ENCODE data around the gene CRYBG3. TPM values are rescaled to one million over a fixed set of nuclear protein-coding genes. Genes with fewer than 3 reads are reported as not detected.
"Not testable (repeated sequence)": the region's sequence is repeated elsewhere in the genome, so short reads cannot be mapped to it uniquely, and the experiment has no call there.

Gene CRYBG3
- total RNA-seq, 4 donors from 2014 or later: 18.7 to 23.5 (median 21.1) TPM

DNA sequence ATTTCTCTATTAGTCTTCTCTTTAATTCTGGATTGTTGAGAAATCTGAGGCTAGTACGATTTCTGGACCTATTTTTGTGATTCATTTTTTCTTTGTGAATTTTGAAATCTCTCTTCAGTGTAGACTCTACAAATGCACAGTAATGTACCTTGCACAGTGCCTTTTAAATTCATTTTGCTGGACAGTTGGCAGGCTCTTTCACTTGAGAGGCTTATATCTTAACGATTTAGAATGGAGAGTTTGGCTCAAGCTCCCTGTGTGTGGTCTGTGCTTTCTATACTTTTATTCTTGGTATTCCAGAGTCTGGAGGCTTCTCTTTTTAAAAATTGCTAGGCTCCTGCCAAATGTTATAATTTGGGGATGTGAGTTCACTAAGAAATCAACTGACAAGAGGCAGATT, 8.8 kb downstream of the CRYBG3 start:
- Histone ChIP-seq H3K4me1 (peaks cover 11 to 30% (median 12%) of the 10 kb centered on the region in 4 donors), H3K27me3 (no peaks in the 10 kb centered on the region), H3K9me3 (no peaks in the 10 kb centered on the region), H3K4me3 (no peak overlapping the region), H3K36me3 (no peaks in the 10 kb centered on the region), H3K27ac (replicated peaks in 1 of 4) (no peak overlapping the region)
- WGBS: 46% methylated on average over 2 of the region's 2 CpGs
- DNase-seq (ENCODE audit: extremely low spot score): no peak
- TF ChIP-seq, protein P1, sequence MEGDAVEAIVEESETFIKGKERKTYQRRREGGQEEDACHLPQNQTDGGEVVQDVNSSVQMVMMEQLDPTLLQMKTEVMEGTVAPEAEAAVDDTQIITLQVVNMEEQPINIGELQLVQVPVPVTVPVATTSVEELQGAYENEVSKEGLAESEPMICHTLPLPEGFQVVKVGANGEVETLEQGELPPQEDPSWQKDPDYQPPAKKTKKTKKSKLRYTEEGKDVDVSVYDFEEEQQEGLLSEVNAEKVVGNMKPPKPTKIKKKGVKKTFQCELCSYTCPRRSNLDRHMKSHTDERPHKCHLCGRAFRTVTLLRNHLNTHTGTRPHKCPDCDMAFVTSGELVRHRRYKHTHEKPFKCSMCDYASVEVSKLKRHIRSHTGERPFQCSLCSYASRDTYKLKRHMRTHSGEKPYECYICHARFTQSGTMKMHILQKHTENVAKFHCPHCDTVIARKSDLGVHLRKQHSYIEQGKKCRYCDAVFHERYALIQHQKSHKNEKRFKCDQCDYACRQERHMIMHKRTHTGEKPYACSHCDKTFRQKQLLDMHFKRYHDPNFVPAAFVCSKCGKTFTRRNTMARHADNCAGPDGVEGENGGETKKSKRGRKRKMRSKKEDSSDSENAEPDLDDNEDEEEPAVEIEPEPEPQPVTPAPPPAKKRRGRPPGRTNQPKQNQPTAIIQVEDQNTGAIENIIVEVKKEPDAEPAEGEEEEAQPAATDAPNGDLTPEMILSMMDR (IDR thresholded peaks at IDR 0.05): no peak
- TF ChIP-seq POLR2A (IDR thresholded peaks at IDR 0.05; ENCODE audit: low read depth) (no peak), POLR2AphosphoS5 (IDR thresholded peaks at IDR 0.05) (no peak), EP300 (IDR thresholded peaks at IDR 0.05) (no peak)
- intact Hi-C loops (cut with DNase I): no loop called here

DNA sequence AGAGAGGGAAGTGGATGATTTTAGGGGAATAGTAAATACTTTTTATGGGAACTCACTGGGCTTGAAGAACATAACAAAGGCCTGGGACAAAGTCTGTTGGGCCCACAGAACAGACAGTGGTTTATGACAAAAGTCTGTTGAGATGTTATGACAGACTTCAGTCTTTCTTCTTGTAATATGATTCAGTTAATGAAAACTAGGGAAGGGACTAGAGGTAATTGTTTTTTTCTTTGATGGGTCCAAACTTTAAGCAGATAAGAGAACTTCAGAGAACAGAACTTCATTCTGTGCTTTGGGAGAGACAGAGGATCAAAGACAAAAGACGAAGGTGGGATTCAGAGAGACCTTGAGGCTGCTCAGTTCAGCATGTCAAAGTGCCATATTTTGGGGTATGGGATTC, 9.3 kb downstream of the CRYBG3 start:
- Histone ChIP-seq H3K9me3 (no peaks in the 10 kb centered on the region), H3K27me3 (no peaks in the 10 kb centered on the region), H3K4me1 (peaks cover 8 to 30% (median 12%) of the 10 kb centered on the region in 4 donors), H3K27ac (replicated peaks in 1 of 4) (no peak overlapping the region), H3K36me3 (no peaks in the 10 kb centered on the region), H3K4me3 (no peak overlapping the region)
- 100% methylated on average over 1 of the region's 1 CpG for WGBS
- no peak for DNase-seq (ENCODE audit: extremely low spot score)
- no peak for TF ChIP-seq EP300 (IDR thresholded peaks at IDR 0.05)
- TF ChIP-seq, protein P1 (IDR thresholded peaks at IDR 0.05): no peak
- TF ChIP-seq POLR2AphosphoS5 (IDR thresholded peaks at IDR 0.05): no peak
- no peak for TF ChIP-seq POLR2A (IDR thresholded peaks at IDR 0.05; ENCODE audit: low read depth)
- intact Hi-C loops (cut with DNase I): no loop called here

DNA sequence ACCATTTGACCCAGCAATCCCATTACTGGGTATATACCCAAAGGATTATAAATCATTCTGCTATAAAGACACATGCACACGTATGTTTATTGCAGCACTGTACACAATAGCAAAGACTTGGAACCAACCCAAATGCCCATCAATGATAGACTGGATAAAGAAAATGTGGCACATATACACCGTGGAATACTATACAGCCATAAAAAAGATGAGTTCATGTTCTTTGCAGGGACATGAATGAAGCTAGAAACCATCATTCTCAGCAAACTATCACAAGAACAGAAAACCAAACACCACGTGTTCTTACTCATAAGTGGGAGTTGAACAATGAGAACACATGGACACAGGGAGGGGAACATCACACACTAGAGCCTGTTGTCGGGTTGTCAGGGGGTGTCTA, 11.4 kb downstream of the CRYBG3 start:
- H3K27ac ChIP-seq (replicated peaks in 1 of 4); intact Hi-C loops (cut with DNase I); H3K9me3 ChIP-seq; H3K27me3 ChIP-seq; DNase-seq (ENCODE audit: extremely low spot score); H3K4me3 ChIP-seq; H3K36me3 ChIP-seq: not testable (repeated sequence)
- peaks cover under 1 to 19% (median 6%) of the 10 kb centered on the region in 4 donors for H3K4me1 ChIP-seq
- WGBS: 98% methylated on average over 4 of the region's 4 CpGs

DNA sequence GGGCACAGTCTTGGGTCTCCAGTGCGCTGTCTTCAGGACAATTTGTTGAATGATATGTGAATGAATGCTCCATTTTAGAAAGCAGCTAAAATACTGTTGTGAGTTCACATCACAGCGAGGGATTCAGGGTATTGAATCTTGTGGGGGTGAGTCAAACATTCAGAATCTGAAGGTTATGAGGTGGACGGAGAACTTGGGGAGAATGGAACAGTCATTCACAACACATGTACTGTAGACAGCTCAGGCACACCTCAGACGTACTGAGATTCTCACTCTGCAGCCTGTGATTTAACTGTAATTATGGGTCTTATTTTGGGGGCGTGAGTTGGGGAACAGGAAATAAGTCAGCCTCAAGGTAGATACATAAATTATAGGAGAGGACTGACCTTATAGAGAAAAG, 13.9 kb downstream of the CRYBG3 start:
- no peak for TF ChIP-seq POLR2A (IDR thresholded peaks at IDR 0.05; ENCODE audit: low read depth)
- TF ChIP-seq EP300 (IDR thresholded peaks at IDR 0.05): no peak
- TF ChIP-seq, protein P1 (IDR thresholded peaks at IDR 0.05): no peak
- no peak for TF ChIP-seq POLR2AphosphoS5 (IDR thresholded peaks at IDR 0.05)
- Histone ChIP-seq H3K4me3 (no peak overlapping the region), H3K27me3 (no peaks in the 10 kb centered on the region), H3K36me3 (no peaks in the 10 kb centered on the region), H3K4me1 (peaks cover 17 to 32% (median 22%) of the 10 kb centered on the region in 4 donors), H3K27ac (replicated peaks in 1 of 4) (no peak overlapping the region), H3K9me3 (no peaks in the 10 kb centered on the region)
- 95% methylated on average over 5 of the region's 5 CpGs for WGBS
- DNase-seq (ENCODE audit: extremely low spot score): no peak
- intact Hi-C loops (cut with DNase I): no loop called here

DNA sequence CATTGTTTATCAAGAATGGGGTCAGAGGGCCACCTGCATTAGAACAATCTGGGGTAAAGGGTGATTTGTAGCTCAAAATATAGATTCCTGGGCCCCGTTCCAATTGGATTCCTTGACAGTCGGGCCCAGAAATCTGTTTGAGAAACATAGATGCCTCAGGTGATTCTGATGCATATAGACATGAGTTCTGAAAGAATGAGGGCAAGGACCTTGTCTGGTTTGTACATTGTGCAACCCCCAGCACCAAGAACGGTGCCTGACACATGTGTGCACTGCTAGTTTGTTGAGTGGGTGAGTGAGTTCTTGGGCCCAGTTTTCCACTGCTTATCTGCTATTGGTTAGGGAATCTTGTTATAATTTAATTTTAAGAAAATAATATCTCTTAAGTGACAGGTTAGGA, 16.6 kb downstream of the CRYBG3 start:
- H3K4me3 ChIP-seq: no peak overlapping the region
- H3K27me3 ChIP-seq: no peaks in the 10 kb centered on the region
- H3K4me1 ChIP-seq: peaks cover 20 to 46% (median 33%) of the 10 kb centered on the region in 4 donors
- intact Hi-C loops (cut with DNase I): no loop called here
- DNase-seq (ENCODE audit: extremely low spot score): no peak
- no peaks in the 10 kb centered on the region for H3K36me3 ChIP-seq
- no peaks in the 10 kb centered on the region for H3K9me3 ChIP-seq
- H3K27ac ChIP-seq (replicated peaks in 1 of 4): no peak overlapping the region
- no peak for TF ChIP-seq POLR2A (IDR thresholded peaks at IDR 0.05; ENCODE audit: low read depth)
- TF ChIP-seq, protein P1 (IDR thresholded peaks at IDR 0.05): no peak
- whole genome bisulfite sequencing: 71% methylated on average over 3 of the region's 3 CpGs
